PC-9 (cell line): ENCODE measurements around the gene GASK1B.

ENCODE experiments used
- CTCF ChIP-seq: fragments of 200-600 bp; sonication (generic); conservative IDR thresholded peaks from 2 replicates; pipeline ENCODE4 v1.6.1; 2017; ENCODE audit warnings: mixed run types, antibody characterized with exemption, mild to moderate bottlenecking, moderate library complexity
- EZH2 ChIP-seq: fragments of 200-600 bp; sonication (generic); IDR thresholded peaks from 2 replicates; pipeline ENCODE4 v1.8.0; 2017; ENCODE audit warnings: antibody characterized with exemption, low read depth

GRCh38 chr4:158182736-158183135 is 9.9 kb upstream of the GASK1B start:
- no peak for TF ChIP-seq EZH2
- no peak for TF ChIP-seq CTCF
